OCI-LY7 (cell line): Measurements from ENCODE around the gene TNK1. TPM values are rescaled to one million over a fixed set of nuclear protein-coding genes. Genes with fewer than 3 reads are reported as not detected.

Experiments
- BruUV-seq: library from RNA; stranded (reverse); fragments of 400-500 nt; replicated peaks from 2 replicates; lab custom pipeline; 2021; lab: Mats Ljungman, UMichigan
- CTCF ChIA-PET: fragments of 300-600 bp; sonication (Branson Sonifier 250); formaldehyde crosslinking; loops from one replicate; lab custom pipeline; 2022; ENCODE audit warnings: antibody characterized with exemption; ENCODE audit not compliant: unreplicated experiment; lab: Charles Lee
- POLR2A ChIA-PET: fragments of 300-600 bp; sonication (Branson Sonifier 250); formaldehyde crosslinking; loops from one replicate; lab custom pipeline; 2022; ENCODE audit warnings: antibody characterized with exemption; lab: Charles Lee
- DNase-seq: peaks from one replicate; pipeline ENCODE4 v3.0.0-alpha.2; 2015; ENCODE audit warnings: low spot score
- H2AFZ ChIP-seq: fragments of 200-600 bp; sonication (generic), shearing (Covaris generic); 2 replicates; pipeline ENCODE4 v1.6.1; 2014; ENCODE audit warnings: mild to moderate bottlenecking, antibody characterized with exemption, low read length, moderate library complexity
- H3K27ac ChIP-seq: fragments of 200-600 bp; sonication (generic); 2 replicates; pipeline ENCODE4 v1.5.1; 2014; ENCODE audit warnings: mixed run types, low read depth, mild to moderate bottlenecking, moderate library complexity, low read length, inconsistent platforms; ENCODE audit not compliant: poor library complexity, severe bottlenecking
- H3K36me3 ChIP-seq: fragments of 200-600 bp; sonication (generic); 2 replicates; pipeline ENCODE4 v1.6.1; 2014; ENCODE audit warnings: mild to moderate bottlenecking, antibody characterized with exemption, low read length, moderate library complexity, mixed read lengths; ENCODE audit not compliant: insufficient read depth
- H3K4me1 ChIP-seq: fragments of 200-600 bp; sonication (generic); 2 replicates; pipeline ENCODE4 v1.5.1; 2014; ENCODE audit warnings: mild to moderate bottlenecking, low read length; ENCODE audit not compliant: insufficient read depth, poor library complexity, severe bottlenecking
- H3K4me2 ChIP-seq: fragments of 200-600 bp; sonication (generic); 2 replicates; pipeline ENCODE4 v1.6.1; 2014; ENCODE audit warnings: mild to moderate bottlenecking, low read length
- H3K4me3 ChIP-seq: fragments of 200-600 bp; sonication (generic); 2 replicates; pipeline ENCODE4 v1.5.1; 2014; ENCODE audit warnings: mild to moderate bottlenecking, low read depth, low read length; ENCODE audit not compliant: poor library complexity, severe bottlenecking
- H3K79me2 ChIP-seq: fragments of 200-600 bp; sonication (generic); 2 replicates; pipeline ENCODE4 v1.6.1; 2016; ENCODE audit warnings: low read depth, mild to moderate bottlenecking, low read length, moderate library complexity, mixed read lengths; ENCODE audit not compliant: insufficient read depth
- H3K9me2 ChIP-seq: fragments of 200-600 bp; sonication (generic); 2 replicates; pipeline ENCODE4 v1.6.1; 2016; ENCODE audit warnings: mild to moderate bottlenecking, low read length, mixed read lengths; ENCODE audit not compliant: insufficient read depth
- H3K9me3 ChIP-seq: fragments of 200-600 bp; sonication (generic); 2 replicates; pipeline ENCODE4 v1.6.1; 2014; ENCODE audit warnings: mild to moderate bottlenecking, mixed run types, low read length, mixed read lengths
- H4K20me1 ChIP-seq: fragments of 200-600 bp; sonication (generic); 2 replicates; pipeline ENCODE4 v1.6.1; 2014; ENCODE audit warnings: mild to moderate bottlenecking, antibody characterized with exemption, low read length, moderate library complexity, mixed read lengths; ENCODE audit not compliant: insufficient read depth
- EZH2phosphoT487 ChIP-seq: fragments of 200-600 bp; sonication (generic); IDR thresholded peaks from 2 replicates; pipeline ENCODE4 v1.6.1; 2018; ENCODE audit warnings: low read depth, borderline replicate concordance, mild to moderate bottlenecking, mixed run types, antibody characterized with exemption, low read length, moderate library complexity, mixed read lengths
- intact Hi-C: fragments of 100-400 bp; cut with micrococcal nuclease; formaldehyde crosslinking; loops from one replicate; pipeline ENCODE4 v1.10.0; 2022; ENCODE audit not compliant: unreplicated experiment
- total RNA-seq, 2 experiments: library from RNA; depleted of rRNA in 1 of 2; stranded (reverse); fragments of >200 nt in 1 of 2; shearing (Covaris generic) in 1 of 2; gene quantifications; 2 replicates each; pipeline ENCODE4 v1.2.3, GENCODE V29; 2014 to 2022
- TF ChIP-seq, protein P1 (sequence below): fragments of 200-600 bp; sonication (generic); conservative IDR thresholded peaks from 2 replicates; pipeline ENCODE4 v1.5.1; 2014; ENCODE audit warnings: mild to moderate bottlenecking, antibody characterized with exemption, low read length, moderate library complexity, mixed read lengths

The TNK1 gene
- total RNA-seq, 2 experiments from 2014 or later, result 5.0 to 6.4 TPM

DNA sequence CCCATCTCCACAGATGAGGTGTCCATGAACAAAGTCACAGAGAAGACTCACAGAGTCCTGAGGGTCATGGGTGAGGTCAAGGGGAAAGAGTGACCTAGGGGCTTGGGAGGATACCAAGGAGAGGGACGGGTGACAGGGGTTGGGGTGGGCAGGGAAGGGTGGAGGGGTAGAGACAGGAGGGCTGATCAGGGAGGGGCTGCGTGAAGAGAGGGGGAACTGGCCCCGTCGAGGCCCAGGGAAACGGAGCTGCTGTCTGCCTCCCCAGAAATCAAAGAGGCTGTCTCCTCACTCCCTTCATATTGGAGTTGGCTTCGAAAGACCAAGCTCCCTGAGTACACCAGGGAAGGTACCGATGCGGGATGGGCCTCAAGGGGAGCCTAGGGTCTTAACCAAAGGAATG lies 25.3 kb upstream of the TNK1 start:
- no peaks in the 10 kb centered on the region for H4K20me1 ChIP-seq
- H3K4me3 ChIP-seq, result no peak overlapping the region
- intact Hi-C loops, result no loop called here
- POLR2A ChIA-PET, result interaction anchor here (0.6 to 1.5 kb wide), 6 partner anchors 13 to 80 kb away, joined by 3 to 6 read pairs (median 4); partner anchors contain the start of genes NEURL4 and TMEM102
- CTCF ChIA-PET, result interaction anchor here (0.6 to 2.6 kb wide), 5 partner anchors 19 to 86 kb away, joined by 3 to 13 read pairs (median 3); partner anchors contain the start of genes ACAP1 and PLSCR3
- no peak for DNase-seq
- no TSS peak for BruUV-seq
- H3K4me1 ChIP-seq, result peaks cover 23% of the 10 kb centered on the region
- H3K9me2 ChIP-seq, result no peaks in the 10 kb centered on the region
- no peak for TF ChIP-seq EZH2phosphoT487
- TF ChIP-seq, protein P1, sequence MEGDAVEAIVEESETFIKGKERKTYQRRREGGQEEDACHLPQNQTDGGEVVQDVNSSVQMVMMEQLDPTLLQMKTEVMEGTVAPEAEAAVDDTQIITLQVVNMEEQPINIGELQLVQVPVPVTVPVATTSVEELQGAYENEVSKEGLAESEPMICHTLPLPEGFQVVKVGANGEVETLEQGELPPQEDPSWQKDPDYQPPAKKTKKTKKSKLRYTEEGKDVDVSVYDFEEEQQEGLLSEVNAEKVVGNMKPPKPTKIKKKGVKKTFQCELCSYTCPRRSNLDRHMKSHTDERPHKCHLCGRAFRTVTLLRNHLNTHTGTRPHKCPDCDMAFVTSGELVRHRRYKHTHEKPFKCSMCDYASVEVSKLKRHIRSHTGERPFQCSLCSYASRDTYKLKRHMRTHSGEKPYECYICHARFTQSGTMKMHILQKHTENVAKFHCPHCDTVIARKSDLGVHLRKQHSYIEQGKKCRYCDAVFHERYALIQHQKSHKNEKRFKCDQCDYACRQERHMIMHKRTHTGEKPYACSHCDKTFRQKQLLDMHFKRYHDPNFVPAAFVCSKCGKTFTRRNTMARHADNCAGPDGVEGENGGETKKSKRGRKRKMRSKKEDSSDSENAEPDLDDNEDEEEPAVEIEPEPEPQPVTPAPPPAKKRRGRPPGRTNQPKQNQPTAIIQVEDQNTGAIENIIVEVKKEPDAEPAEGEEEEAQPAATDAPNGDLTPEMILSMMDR, result no peak
- no peak overlapping the region for H3K27ac ChIP-seq
- no peak overlapping the region for H2AFZ ChIP-seq
- H3K79me2 ChIP-seq, result no peaks in the 10 kb centered on the region
- H3K4me2 ChIP-seq, result 0 out of 2 replicates have a peak overlapping the region, but pooled peaks have one; percentile 1
- 0 out of 2 replicates have a peak, but pooled peaks cover 3% of the 10 kb centered on the region for H3K36me3 ChIP-seq
- H3K9me3 ChIP-seq, result no peaks in the 10 kb centered on the region

DNA sequence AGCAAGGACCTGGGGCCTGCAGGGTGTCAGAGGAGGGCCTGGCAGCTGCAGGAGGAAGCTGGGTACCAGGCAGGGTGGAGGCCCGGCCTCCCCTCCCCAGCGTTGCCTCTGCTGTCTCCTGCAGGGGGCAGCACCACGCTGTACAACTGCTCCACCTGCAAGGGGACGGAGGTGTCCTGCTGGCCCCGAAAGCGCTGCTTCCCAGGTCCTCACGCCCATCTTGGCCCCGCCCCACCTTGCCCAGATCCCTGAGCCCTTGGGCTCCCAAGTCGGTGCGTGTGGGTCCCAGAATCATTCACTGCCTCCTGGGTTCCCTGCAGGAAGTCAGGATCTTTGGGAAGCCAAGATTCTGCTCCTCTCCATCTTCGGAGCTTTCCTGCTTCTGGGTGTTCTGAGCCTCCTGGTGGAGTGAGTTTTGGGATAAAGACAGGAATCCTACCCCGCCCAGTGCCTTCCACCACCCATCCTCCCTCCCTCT lies 24.8 kb upstream of the TNK1 start:
- POLR2A ChIA-PET, result interaction anchor here (0.6 to 1.5 kb wide), 5 partner anchors 14 to 80 kb away, joined by 3 to 6 read pairs (median 4); partner anchors contain the start of genes NEURL4 and TMEM102
- peak overlapping the region; percentile 29; the same call in 1 of the 2 replicates for H2AFZ ChIP-seq
- intact Hi-C loops, result loop anchor here (1.0 kb wide), 2 partner anchors 81 to 205 kb away; partner anchors contain the start of gene SENP3

More for the DNA sequence above, 24.8 kb upstream of the TNK1 start:
- no peaks in the 10 kb centered on the region for H3K9me3 ChIP-seq
- no peak overlapping the region for H3K27ac ChIP-seq
- H3K4me2 ChIP-seq, result peak overlapping the region; percentile 41; the same call in 1 of the 2 replicates
- H3K4me1 ChIP-seq, result peaks cover 18% of the 10 kb centered on the region
- no peak overlapping the region for H3K4me3 ChIP-seq
- H4K20me1 ChIP-seq, result no peaks in the 10 kb centered on the region
- TF ChIP-seq, protein P1, result peak; percentile 88
- no peak for TF ChIP-seq EZH2phosphoT487
- peak; percentile 90 for DNase-seq
- CTCF ChIA-PET, result interaction anchor here (0.6 to 2.6 kb wide), 6 partner anchors 20 to 715 kb away, joined by 3 to 13 read pairs (median 4); partner anchors contain the start of genes ACAP1 and PLSCR3
- H3K36me3 ChIP-seq, result no peaks in the 10 kb centered on the region
- H3K9me2 ChIP-seq, result no peaks in the 10 kb centered on the region
- H3K79me2 ChIP-seq, result no peaks in the 10 kb centered on the region
- no TSS peak for BruUV-seq
